Neural crest cell (in vitro differentiated cells): Measurements from ENCODE around the gene LDLR. TPM values are rescaled to one million over a fixed set of nuclear protein-coding genes. Genes with fewer than 3 reads are reported as not detected.

ENCODE experiments used
- DNase-seq: peaks from one replicate; pipeline ENCODE4 v3.0.0; 2021; ENCODE audit warnings: low read depth, mixed read lengths, low spot score
- H3K27ac Mint-ChIP-seq: one replicate; pipeline ENCODE4 v1.8.0; 2021; ENCODE audit warnings: mild to moderate bottlenecking, mixed read lengths; ENCODE audit not compliant: unreplicated experiment
- H3K27me3 Mint-ChIP-seq: 2 replicates; pipeline ENCODE4 v1.8.0; 2021; ENCODE audit warnings: low read depth, mild to moderate bottlenecking, mixed read lengths
- H3K36me3 Mint-ChIP-seq: 2 replicates; pipeline ENCODE4 v1.8.0; 2021; ENCODE audit warnings: low read depth, mild to moderate bottlenecking, mixed read lengths
- H3K4me1 Mint-ChIP-seq: 2 replicates; pipeline ENCODE4 v1.8.0; 2021; ENCODE audit warnings: mixed read lengths
- H3K4me3 Mint-ChIP-seq: one replicate; pipeline ENCODE4 v1.8.0; 2021; ENCODE audit warnings: mild to moderate bottlenecking, mixed read lengths
- H3K9me3 Mint-ChIP-seq: 2 replicates; pipeline ENCODE4 v1.8.0; 2021; ENCODE audit warnings: mixed read lengths
- total RNA-seq: library from RNA; stranded (reverse); gene quantifications from 2 replicates; pipeline ENCODE4 v1.2.1, GENCODE V29; 2021
- TF ChIP-seq, protein P1 (sequence below): fragments of 200-600 bp; sonication (generic); conservative IDR thresholded peaks from 2 replicates; pipeline ENCODE4 v1.5.0; 2021; ENCODE audit warnings: antibody characterized with exemption, mild to moderate bottlenecking

The LDLR gene
- total RNA-seq, 1 donor from 2014 or later: 152 TPM

DNA sequence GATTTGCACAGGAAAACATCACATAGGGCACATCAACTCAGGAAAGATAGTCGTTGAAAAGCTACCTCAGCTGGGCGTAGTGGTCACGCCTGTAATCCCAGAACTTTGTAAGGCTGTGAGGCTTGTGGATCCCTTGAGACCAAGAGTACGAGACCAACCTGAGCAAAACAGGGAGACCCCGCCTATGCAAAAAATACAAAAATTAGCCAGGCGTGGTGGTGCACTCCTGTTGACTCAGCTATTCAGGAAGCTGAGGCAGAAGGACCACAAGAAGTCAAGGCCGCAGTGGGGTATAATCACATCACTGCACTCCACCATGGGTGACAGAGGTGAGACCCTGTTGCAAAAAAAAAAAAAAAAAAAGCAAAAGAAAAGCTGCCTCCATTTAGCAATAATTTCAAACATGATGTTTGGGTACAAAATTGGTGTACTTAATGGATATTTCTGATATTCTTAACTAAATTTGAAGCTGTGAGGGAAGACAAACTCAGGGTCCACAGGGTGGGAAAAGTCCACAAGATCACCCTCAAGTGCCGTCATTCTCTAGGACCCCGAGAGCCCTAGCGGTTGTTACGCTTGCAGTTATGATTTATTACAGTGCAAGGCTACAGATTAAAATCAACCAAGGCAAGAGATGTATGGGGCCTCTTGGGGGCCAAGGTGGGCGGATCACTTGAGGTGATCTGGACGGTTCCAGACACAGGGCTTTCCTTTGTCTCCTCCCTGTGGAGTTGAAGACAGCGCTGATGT lies 42.5 kb upstream of the LDLR start:
- H3K27me3 Mint-ChIP-seq: no peaks in the 10 kb centered on the region
- H3K36me3 Mint-ChIP-seq: peaks cover 13% of the 10 kb centered on the region
- no peak overlapping the region for H3K4me3 Mint-ChIP-seq
- no peak for DNase-seq
- H3K4me1 Mint-ChIP-seq: no peaks in the 10 kb centered on the region
- TF ChIP-seq, protein P1, sequence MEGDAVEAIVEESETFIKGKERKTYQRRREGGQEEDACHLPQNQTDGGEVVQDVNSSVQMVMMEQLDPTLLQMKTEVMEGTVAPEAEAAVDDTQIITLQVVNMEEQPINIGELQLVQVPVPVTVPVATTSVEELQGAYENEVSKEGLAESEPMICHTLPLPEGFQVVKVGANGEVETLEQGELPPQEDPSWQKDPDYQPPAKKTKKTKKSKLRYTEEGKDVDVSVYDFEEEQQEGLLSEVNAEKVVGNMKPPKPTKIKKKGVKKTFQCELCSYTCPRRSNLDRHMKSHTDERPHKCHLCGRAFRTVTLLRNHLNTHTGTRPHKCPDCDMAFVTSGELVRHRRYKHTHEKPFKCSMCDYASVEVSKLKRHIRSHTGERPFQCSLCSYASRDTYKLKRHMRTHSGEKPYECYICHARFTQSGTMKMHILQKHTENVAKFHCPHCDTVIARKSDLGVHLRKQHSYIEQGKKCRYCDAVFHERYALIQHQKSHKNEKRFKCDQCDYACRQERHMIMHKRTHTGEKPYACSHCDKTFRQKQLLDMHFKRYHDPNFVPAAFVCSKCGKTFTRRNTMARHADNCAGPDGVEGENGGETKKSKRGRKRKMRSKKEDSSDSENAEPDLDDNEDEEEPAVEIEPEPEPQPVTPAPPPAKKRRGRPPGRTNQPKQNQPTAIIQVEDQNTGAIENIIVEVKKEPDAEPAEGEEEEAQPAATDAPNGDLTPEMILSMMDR: no peak
- no peaks in the 10 kb centered on the region for H3K9me3 Mint-ChIP-seq
- no peak overlapping the region for H3K27ac Mint-ChIP-seq

DNA sequence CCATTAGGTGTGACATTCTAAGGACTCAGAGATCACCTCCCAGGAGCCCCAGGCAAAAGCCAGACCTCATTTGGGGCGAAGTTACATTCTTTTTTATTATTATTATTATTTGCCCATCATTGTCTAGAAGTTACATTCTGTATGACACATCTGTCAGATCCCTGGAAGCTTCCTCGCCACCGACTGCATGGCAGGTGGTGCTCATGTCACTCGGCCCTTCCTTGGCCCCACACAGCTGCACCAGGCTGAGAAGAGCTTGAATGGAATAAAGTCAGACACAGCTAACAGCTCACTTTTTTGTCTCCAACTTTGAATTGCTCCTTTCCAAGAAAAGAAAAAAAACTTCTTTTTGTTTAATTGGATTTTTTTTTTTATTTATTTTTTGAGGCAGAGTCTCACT lies 41.4 kb upstream of the LDLR start:
- Mint-ChIP-seq H3K9me3 (no peaks in the 10 kb centered on the region), H3K4me1 (no peaks in the 10 kb centered on the region), H3K4me3 (no peak overlapping the region), H3K27ac (no peak overlapping the region), H3K36me3 (peaks cover 13% of the 10 kb centered on the region), H3K27me3 (no peaks in the 10 kb centered on the region)
- no peak for DNase-seq
- TF ChIP-seq, protein P1: no peak

GRCh38 chr19:11050323-11051114 lies 38.7 kb upstream of the LDLR start:
- no peak overlapping the region for H3K27ac Mint-ChIP-seq
- TF ChIP-seq, protein P1: no peak
- peak overlapping the region; percentile 15 for H3K4me3 Mint-ChIP-seq
- H3K36me3 Mint-ChIP-seq: peaks cover 9% of the 10 kb centered on the region
- no peaks in the 10 kb centered on the region for H3K4me1 Mint-ChIP-seq
- H3K27me3 Mint-ChIP-seq: no peaks in the 10 kb centered on the region
- DNase-seq: no peak
- no peaks in the 10 kb centered on the region for H3K9me3 Mint-ChIP-seq

DNA sequence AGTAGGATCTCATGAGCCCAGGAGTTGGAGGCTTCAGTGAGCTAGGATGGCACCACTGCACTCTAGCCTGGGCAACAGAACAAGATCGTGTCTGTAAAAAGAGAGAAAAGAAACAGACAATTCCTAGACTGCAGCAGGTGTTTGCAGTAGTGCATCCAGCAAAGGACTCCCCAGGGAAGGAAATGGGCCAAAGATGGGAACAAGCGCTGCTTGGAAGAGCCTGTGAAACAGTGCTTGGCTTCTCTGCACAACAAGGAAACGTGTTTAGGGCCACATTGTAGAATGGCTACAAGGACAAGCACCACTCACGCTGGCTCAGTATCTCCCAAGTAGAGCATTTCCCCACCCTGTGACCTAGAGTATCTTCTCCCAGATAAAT lies 35.5 kb upstream of the LDLR start:
- Mint-ChIP-seq H3K4me3 (no peak overlapping the region), H3K27me3 (no peaks in the 10 kb centered on the region), H3K27ac (no peak overlapping the region), H3K36me3 (peaks cover 5% of the 10 kb centered on the region), H3K4me1 (no peaks in the 10 kb centered on the region), H3K9me3 (no peaks in the 10 kb centered on the region)
- no peak for DNase-seq
- TF ChIP-seq, protein P1: no peak

- peak overlapping the region; percentile 49 for H3K4me3 Mint-ChIP-seq
- H3K4me1 Mint-ChIP-seq: no peaks in the 10 kb centered on the region
- no peaks in the 10 kb centered on the region for H3K9me3 Mint-ChIP-seq
- DNase-seq: no peak
- no peak overlapping the region for H3K27ac Mint-ChIP-seq
- H3K27me3 Mint-ChIP-seq: no peaks in the 10 kb centered on the region
- peaks cover 5% of the 10 kb centered on the region for H3K36me3 Mint-ChIP-seq
- TF ChIP-seq, protein P1: no peak
Measured at GRCh38 chr19:11054200-11054599, 35.1 kb upstream of the LDLR start.
